ENCODE measurements around the gene CCT3. TPM values are rescaled to one million over a fixed set of nuclear protein-coding genes. Genes with fewer than 3 reads are reported as not detected.
A peak's percentile ranks its signal among the peaks of the same experiment; 100 is the strongest.
"Not testable (repeated sequence)": the region's sequence is repeated elsewhere in the genome, so short reads cannot be mapped to it uniquely, and the experiment has no call there.

CCT3 gene
- total RNA-seq, 2 donors from 2014 or later, result 116 to 119 TPM

DNA sequence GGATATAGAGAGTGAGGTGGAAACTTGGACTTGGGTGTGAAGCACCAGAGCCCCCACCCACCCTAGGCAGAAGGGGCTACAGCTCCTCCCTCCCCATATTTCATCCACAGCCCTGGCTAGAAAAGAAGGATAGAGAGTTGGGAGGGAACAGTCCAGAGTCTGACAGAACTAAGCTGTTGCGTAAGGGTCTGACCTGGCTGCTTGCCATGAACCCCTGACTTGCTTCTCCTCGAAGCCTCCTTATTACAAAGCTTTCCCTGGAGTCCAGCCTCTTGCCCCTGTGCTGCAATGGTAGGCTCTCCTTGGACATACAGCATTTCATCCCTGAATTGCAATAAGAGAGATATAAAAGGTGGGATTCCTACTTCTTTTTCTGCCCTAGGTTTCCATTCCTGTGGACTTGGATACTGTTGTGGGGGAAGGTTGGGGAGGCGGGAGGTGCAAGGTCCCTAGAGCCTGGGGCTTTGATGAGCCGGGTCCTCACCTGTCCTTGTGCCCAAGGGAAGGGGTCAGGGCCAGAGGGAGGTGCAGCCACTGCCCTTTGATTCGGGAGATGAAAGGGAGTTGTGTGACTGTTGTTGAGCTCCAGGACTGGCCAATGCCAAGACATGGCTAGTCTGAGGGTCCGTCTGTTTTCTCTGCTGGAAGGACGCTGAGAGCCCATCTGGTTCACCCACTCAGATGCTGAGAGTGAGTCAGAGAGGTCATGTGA is 33.6 kb upstream of the CCT3 start:
- ATAC-seq (no peak), DNase-seq (peak in 1 of 2 donors; percentile 30)
- intact Hi-C loops (cut with DNase I, micrococcal nuclease), result no loop called here

DNA sequence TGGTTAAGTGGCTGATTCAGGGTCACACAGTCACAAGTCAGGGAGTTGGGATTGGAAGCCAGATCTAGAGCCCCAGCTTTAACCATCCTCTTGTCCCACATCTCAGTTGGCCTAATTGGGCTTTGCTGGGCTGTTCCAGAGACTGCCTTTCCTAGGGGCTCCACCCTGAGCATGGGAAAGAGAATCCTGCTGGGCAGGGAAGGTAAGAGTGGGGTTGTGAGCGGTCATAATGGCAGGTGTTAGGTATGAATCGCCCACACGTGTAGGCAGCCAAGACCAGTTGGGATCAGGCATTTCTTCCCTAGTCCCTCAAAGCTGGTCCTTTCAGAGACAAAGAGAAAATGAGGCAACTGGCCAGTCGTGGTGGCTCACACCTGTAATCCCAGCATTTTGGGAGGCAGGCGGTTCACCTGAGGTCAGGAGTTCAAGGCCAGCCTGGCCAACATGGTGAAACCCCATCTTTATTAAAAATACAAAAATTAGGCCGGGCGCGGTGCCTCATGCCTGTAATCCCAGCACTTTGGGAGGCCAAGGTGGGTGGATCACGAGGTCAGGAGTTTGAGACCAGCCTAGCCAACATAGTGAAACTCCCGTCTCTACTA is 31.7 kb upstream of the CCT3 start:
- ATAC-seq; intact Hi-C loops (cut with DNase I, micrococcal nuclease); DNase-seq: not testable (repeated sequence)

DNA sequence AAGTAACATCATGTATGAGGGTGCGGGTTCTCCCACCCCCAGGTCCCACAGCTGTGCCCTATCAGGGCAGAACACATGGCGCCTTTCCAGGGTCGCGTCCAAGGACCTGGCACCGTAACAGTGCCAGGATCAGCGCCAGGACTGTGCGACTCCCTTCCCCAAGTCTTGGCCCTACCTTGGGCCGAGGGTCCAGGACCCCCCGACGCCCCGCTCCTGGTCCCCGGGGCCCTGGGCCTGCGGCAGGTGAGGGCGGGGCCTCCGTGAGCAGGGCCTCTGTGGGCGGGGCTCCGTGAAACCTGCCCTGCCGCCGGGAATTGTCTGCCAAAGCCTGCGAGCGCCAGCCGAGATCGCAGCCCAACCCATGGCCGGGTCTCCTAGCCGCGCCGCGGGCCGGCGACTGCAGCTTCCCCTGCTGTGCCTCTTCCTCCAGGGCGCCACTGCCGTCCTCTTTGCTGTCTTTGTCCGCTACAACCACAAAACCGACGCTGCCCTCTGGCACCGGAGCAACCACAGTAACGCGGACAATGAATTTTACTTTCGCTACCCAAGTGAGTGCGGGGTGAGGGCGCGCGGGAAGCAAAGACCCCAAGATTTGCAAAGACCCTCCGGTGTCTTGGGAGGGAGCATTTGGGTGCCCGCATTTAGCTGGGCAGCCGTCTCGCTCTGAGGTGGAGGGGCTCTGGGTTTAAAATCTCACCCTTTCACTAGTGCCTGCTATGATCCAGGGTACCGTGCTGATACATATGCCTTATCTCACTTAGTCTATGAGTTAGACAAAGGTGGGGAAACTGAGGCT is 31.0 kb upstream of the CCT3 start, which contains the start of gene RHBG:
TSS of gene RHBG (plus strand) at position 323 of the 796 bp plus-strand sequence. CDS start at position 362, 39 bp downstream.
- ATAC-seq (peak; percentile 99), DNase-seq (peak; percentile 46 to 79)
- intact Hi-C loops (cut with DNase I, micrococcal nuclease), result no loop called here

DNA sequence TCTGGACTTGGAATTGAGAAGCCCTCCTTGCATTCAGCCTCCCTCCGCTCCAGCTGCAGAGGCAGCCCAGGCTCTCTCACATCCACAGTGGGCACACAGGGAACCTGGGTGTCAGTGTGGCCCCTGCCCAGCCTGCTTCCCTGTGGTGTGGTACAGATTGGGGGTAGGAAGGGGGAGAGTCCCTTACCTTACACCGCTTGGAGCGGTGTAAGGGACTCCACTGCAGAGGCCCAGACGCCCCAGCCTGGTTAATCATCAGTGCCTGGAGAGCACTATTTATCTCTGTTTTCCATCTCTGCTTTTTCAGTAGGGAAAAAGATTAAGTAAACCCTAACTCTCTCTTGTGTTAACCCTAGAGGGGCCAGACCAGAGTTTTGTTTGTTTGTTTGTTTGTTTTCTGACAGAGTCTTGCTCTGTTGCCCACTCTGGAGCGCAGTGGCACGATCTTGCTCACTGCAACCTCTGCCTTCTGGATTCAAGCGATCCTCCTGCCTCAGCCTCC is 30.1 kb upstream of the CCT3 start:
- DNase-seq, result no peak
- intact Hi-C loops (cut with DNase I, micrococcal nuclease), result no loop called here
- no peak for ATAC-seq

DNA sequence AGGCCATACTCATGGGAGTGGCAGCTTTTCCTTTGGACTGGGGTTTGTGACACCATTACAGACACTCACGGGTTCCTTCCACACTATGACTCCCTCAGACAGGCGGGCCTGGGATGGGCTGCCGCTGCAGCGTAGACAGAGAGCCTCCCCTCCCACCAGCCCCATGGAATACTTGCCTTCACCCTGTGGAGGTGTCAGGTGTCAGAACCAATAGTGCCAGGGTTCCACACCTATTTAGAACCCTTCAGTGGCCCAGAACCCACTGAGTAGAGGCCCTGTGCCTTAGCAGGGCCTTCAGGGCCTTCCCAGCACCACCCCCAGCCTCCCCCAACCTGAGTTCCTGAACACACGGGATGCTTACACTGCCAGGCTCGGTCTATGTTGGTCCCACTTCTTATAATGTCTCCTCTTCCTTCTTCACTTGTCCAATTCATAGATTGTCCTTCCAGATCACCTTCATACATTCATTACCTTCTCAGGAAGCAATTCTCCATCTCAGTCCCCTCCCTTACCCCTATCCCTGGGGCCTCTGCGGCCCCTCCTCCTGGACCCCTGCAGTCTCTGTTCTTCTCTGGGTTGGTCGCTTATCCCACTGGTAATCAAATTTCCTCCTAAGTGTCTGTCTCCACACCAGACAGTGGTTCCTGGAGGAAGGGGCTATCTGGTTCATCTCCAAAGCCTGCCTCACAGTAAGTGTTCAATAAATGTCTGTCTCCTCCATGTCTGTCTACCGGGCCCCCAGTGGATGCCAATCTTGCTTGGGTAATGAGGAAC is 29.5 kb upstream of the CCT3 start:
- intact Hi-C loops (cut with DNase I, micrococcal nuclease), result no loop called here
- ATAC-seq (no peak), DNase-seq (no peak)

DNA sequence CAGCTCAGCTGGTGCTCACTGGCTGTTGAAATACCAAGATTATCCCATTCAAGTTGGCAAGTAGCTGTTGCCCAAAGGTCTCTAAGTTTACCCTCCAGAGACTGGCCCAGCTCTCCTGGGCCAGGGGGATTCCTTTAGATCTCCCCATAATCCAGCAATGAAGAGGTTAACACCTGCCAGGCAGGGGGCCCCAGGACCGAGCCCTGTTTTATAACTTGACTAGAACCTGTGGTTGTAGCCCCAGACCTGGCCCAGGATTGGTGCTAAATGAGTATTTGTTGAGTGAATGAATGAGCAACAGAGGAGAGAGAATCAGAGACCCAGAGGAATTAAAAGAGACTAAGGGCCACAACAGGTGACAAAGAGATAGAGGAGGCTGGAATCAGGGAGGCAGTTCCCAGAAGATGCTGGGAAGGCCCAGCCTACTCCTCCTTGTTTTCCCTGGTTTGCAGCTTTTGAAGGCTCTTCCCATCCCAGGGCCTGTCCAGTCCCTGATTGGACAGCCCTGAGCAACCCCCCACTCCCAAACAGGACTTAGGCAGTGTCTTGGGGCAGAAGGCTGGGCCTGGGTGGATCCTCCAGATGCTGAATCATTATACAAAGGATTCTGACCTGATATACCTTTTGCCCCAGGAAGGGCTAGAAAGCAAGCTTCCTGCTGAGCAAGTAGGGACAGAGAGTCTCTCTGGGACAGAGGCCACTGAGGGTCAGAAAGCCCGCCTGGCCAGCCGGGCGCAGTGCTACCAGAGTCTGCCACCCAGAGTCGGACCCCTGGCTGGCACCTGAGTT is 28.5 kb upstream of the CCT3 start:
- no peak for DNase-seq
- no peak for ATAC-seq
- intact Hi-C loops (cut with DNase I, micrococcal nuclease), result no loop called here

DNA sequence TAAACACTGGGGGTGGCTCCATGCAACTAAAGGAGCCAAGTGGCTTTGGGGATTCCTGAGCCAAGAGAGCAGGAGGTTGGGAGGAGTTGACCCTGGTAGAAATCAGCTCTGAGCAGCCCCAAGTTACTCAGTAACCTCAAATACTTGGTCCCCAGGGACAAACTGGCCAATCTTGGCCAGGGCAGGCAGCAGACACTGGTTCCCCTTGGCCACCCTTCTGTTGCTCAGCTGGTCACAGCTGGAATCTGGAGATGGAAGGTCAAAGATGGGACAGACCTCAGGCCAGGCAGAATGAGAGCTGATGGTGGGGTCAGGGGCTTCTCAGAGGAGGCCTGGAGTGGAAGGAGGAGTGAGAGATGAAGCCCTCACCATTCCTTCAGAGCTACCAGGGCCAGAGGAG is 27.7 kb upstream of the CCT3 start:
- no peak for DNase-seq
- intact Hi-C loops (cut with DNase I, micrococcal nuclease), result no loop called here
- ATAC-seq, result no peak

DNA sequence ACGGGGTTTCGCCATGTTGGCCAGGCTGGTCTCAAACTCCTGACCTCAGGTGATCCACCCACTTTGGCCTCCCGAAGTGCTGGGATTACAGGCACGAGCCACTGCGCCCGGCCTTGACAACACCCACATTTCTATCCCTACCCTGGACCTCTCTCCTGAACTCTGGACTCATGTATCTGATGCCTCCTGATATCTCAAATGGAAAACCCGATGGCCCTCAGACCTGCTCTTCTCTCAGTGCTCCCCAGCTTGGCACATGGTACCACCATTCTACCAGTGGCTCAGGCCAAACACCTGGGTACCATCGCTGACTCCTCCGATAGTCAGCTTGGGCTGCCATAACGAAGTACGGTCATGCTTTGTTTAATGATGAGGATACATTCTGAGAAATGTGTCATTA is 22.4 kb upstream of the CCT3 start:
- DNase-seq (no peak), ATAC-seq (no peak)
- intact Hi-C loops (cut with DNase I, micrococcal nuclease), result no loop called here

DNA sequence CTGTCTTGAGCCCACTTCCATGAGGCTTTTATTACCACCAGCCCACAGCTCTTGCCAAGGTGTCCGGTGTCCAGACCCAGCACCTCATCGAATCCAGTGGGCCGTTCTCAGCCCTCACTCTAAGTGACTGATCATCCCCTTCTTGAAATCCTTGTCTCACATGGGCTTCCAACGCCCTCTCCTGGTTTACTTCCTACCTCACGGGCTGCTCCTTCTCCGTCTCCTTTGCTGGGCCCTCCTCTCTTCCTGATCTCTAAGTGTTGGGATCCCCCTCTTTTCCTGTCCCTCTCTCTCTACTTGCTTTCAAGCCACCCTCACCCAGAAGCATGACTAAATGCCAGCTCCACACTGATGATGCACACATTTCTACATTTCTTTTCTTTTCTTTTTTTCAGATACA is 21.9 kb upstream of the CCT3 start:
- intact Hi-C loops (cut with DNase I, micrococcal nuclease), result no loop called here

DNA sequence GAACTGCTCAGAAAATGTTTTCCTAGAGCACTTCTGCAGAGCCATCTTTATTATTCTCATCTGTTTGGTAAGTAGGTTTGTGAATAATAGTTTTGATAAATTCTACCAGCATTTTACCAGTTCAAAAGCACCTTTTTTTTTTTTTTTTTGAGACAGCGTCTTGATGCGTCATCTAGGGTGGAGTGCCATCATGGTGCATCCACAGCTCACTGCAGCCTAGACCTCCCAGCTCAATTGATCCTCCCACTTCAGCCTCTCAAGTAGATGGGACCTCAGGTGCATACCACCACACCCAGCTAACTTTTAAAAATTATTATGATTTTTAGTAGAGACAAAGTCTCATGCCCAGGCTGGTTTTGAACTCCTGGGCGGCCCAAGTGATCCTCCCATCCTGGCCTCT is 21.2 kb upstream of the CCT3 start:
- ATAC-seq (no peak), DNase-seq (no peak)
- intact Hi-C loops (cut with DNase I, micrococcal nuclease), result no loop called here

More for the DNA sequence above, 21.9 kb upstream of the CCT3 start:
- DNase-seq (no peak), ATAC-seq (no peak)

DNA sequence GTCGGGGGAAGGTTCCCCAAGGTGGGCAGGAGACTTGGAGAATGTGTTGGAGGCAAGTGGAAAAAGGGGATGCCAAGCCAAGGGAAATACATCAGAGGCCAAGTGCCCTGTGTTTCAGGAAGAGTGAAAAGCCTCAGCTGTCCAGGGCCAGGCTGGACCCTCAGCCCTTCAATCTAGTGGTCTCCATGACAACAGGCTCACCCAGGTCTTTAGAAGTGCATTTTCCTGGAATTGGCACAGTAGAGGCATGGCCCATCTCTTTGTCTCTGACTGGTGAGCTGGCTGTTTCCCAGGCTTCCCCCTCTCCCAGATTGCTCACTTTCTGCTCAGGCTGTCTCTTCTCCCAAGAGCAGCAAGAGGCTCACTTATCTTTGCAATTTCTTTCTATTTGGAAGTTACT is 20.5 kb upstream of the CCT3 start:
- ATAC-seq (no peak), DNase-seq (no peak)
- intact Hi-C loops (cut with DNase I, micrococcal nuclease), result no loop called here

DNA sequence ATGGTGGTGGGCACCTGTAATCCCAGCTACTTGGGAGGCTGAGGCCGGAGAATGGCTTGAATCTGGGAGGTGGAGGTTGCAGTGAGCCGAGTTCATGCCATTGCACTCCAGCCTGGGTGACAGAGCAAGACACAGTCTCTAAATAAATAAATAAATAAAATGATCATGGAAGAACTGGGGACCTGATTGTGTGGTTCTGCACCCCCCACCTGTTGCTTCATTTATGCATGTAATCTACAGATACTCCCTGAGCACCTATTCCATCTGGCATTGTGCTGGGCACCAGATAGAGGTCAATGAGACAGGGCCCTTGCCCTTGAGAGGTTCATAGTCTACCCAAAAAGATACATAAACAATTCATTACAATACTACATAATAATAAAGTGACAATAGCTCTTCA is 19.9 kb upstream of the CCT3 start:
- DNase-seq (no peak), ATAC-seq (no peak)
- intact Hi-C loops (cut with DNase I, micrococcal nuclease), result no loop called here

DNA sequence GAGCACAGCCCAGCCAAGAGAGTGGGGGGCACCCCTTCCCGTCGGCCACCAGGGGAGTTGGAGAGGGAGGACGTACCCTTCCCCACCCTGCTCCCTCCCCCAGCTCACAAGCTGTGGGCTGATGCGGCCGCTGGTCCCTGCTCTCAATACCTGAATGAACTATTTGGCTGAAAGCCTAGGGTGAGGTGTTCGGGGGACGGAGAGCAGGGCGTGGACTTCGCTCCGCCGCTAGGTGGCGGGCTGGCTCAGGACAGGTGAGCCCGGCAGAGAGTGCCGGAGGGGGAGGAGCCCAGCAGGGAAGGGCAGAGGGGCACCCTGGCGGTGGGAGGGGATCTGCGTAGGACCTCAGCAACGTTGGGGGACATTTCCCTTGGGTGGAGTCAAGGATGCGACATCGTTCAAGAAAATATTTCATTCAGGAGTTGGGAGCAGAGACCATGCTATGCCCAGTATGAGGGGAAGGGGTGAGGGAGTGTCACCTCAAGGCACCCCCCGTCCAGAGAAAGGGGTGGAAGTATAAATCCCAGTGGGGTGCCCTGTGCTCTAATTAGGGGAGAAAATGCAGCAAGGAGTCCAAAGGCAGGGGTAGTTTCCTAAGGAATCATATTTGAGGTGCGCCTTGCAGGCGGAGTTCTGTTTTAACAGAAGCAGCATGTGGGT is 18.9 kb upstream of the CCT3 start:
- ATAC-seq, result peak; percentile 99
- DNase-seq, result peak; percentile 51 to 74
- intact Hi-C loops (cut with DNase I, micrococcal nuclease), result no loop called here

DNA sequence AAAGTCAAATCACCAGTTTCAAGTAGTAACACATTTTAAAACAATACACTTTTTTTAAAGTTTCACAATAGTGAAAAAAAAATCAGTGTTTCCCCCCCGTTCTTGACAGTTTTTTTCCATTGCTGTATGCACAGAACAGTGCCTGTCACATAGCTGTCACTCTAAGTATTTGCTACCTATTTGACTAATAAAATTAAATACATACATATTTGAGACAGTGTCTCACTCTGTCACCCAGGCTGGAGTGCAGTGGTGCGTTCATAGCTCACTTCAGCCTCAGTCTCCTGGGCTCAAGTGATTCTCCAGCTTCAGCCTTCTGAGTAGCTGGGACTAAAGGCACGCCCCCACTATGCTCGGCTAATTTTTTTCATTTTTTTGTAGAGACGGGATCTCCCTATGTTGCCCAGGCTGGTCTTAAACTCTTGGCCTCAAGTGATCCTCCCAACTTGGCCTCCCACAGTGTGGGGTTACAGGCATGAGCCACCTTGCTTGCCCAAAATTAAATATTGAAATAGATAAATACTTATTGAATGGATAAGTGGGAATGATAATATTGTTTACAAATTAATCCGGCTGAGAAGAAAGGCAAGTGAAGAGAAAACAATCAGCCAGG is 18.3 kb upstream of the CCT3 start:
- peak; percentile 5 for ATAC-seq
- intact Hi-C loops (cut with DNase I, micrococcal nuclease), result no loop called here
- no peak for DNase-seq

DNA sequence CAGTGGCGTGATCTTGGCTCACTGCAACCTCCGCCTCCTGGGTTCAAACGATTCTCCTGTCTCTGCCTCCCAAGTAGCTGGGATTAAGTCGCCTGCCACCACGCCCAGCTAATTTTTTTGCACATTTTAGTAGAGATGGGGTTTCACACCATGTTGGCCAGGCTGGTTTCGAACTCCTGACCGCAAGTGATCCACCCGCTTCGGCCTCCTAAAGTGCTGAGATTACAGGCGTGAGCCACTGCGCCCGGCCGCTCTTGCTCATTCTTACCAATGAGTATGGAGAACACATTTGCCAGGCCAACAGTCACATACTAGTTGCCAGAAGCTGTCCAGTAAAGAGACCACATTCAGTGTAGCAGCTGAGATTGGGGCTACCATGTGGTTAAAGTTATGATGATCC is 14.4 kb upstream of the CCT3 start:
- DNase-seq; intact Hi-C loops (cut with DNase I, micrococcal nuclease); ATAC-seq: not testable (repeated sequence)

DNA sequence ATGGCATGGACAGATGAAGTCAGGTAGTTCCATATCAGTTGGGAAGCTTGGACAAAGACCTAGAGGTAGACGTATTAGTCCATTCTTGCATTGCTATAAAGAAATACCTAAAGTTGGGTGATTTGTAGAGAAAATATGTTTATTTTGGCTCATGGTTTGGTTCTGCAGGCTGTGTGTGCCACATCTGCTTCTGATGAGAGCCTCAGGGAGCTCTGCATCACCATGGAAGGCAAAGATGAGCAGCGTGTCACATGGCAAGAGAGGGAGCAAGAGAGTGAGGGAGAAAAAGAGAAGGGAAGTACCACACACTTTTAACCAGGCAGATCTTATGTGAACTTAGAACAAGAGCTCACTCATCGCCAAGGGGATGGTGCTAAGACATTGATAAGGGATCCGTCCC is 9.2 kb upstream of the CCT3 start:
- intact Hi-C loops (cut with DNase I, micrococcal nuclease), result no loop called here
- DNase-seq (no peak), ATAC-seq (no peak)

DNA sequence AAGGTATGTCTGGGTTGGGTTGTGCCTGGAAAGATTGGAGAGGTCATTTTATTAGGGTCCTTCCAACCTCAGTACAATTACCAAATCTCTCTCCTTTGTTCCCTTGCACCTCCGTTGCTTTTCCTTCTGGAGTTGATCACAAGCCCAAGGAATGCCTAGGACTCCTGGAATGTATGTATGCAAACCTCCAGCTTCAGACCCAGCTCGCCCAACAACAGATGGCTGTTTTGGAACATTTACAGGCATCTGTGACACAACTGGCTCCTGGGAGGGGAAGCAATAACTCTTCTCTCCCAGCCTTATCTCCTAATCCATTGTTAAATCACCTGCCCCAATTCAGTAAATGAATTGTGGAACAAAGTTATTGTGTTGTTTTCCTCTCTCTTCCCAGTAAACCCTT is 8.5 kb upstream of the CCT3 start:
- ATAC-seq, result no peak
- DNase-seq, result no peak
- intact Hi-C loops (cut with DNase I, micrococcal nuclease), result no loop called here
